Neuronal stem cell (in vitro differentiated cells): ENCODE results near the gene HID1.

Experiments
- DNase-seq: peaks from one replicate; pipeline ENCODE4 v3.0.0-alpha.2; 2013; ENCODE audit warnings: low spot score
- H2AFZ ChIP-seq: one replicate; pipeline ENCODE4 v1.6.1; 2013; ENCODE audit warnings: mild to moderate bottlenecking, low read length, inconsistent platforms
- H2AK5ac ChIP-seq: 2 replicates; pipeline ENCODE4 v1.6.1; 2013; ENCODE audit warnings: low read depth, mild to moderate bottlenecking, inconsistent platforms, low read length, moderate library complexity, mixed read lengths
- H2BK120ac ChIP-seq: 2 replicates; pipeline ENCODE4 v1.6.1; 2013; ENCODE audit warnings: low read depth, mild to moderate bottlenecking, inconsistent platforms, low read length, moderate library complexity, mixed read lengths
- H2BK12ac ChIP-seq: one replicate; pipeline ENCODE4 v1.6.1; 2013; ENCODE audit warnings: low read length, inconsistent platforms
- H2BK15ac ChIP-seq: 2 replicates; pipeline ENCODE4 v1.6.1; 2013; ENCODE audit warnings: mild to moderate bottlenecking, low read length, inconsistent platforms, mixed read lengths
- H2BK5ac ChIP-seq: one replicate; pipeline ENCODE4 v1.6.1; 2013; ENCODE audit warnings: inconsistent platforms, mild to moderate bottlenecking, low read length, moderate library complexity
- H3K14ac ChIP-seq: one replicate; pipeline ENCODE4 v1.6.1; 2013; ENCODE audit warnings: low read length, inconsistent platforms
- H3K18ac ChIP-seq: 2 replicates; pipeline ENCODE4 v1.6.1; 2013; ENCODE audit warnings: low read length, inconsistent platforms
- H3K23ac ChIP-seq: 2 replicates; pipeline ENCODE4 v1.6.1; 2013; ENCODE audit warnings: low read depth, mild to moderate bottlenecking, mixed read lengths, low read length, inconsistent platforms; ENCODE audit not compliant: poor library complexity
- H3K27ac ChIP-seq: replicated peaks from 3 replicates; pipeline ENCODE4 v1.5.1; 2013; ENCODE audit warnings: low read length, inconsistent platforms
- H3K27me3 ChIP-seq, 3 experiments: 2 replicates each; pipeline ENCODE4 v1.6.1; 2013; ENCODE audit warnings: low read length in 3 of 3, mild to moderate bottlenecking in 2 of 3, inconsistent platforms in 1 of 3, low read depth in 1 of 3, mixed read lengths in 1 of 3, moderate library complexity in 1 of 3; ENCODE audit not compliant: control insufficient read depth in 3 of 3, insufficient read depth in 3 of 3
- H3K36me3 ChIP-seq, 2 donors: replicated peaks in 1 of 2; 2 replicates each; pipeline ENCODE4 v1.6.1; 2013; ENCODE audit warnings: low read length in 2 of 2; ENCODE audit not compliant: control insufficient read depth in 2 of 2, insufficient read depth in 2 of 2
- H3K4ac ChIP-seq: 2 replicates; pipeline ENCODE4 v1.6.1; 2013; ENCODE audit warnings: inconsistent platforms, mild to moderate bottlenecking, low read length, moderate library complexity
- H3K4me1 ChIP-seq, 2 donors: 1 replicate in 1 of 2; 2 replicates in 1 of 2; pipeline ENCODE4 v1.6.1; 2013; ENCODE audit warnings: low read length in 2 of 2, low read depth in 1 of 2; ENCODE audit not compliant: control insufficient read depth in 2 of 2, insufficient read depth in 1 of 2
- H3K4me2 ChIP-seq: one replicate; pipeline ENCODE4 v1.6.1; 2013; ENCODE audit warnings: mild to moderate bottlenecking, low read length, inconsistent platforms; ENCODE audit not compliant: insufficient read depth, poor library complexity, severe bottlenecking
- H3K4me3 ChIP-seq, 2 donors: 2 replicates each; pipeline ENCODE4 v1.5.1; 2013; ENCODE audit warnings: low read length in 2 of 2, mild to moderate bottlenecking in 2 of 2, inconsistent platforms in 1 of 2, moderate library complexity in 1 of 2
- H3K79me1 ChIP-seq: one replicate; pipeline ENCODE4 v1.6.1; 2013; ENCODE audit warnings: low read depth, mild to moderate bottlenecking, inconsistent platforms, low read length, moderate library complexity
- H3K9ac ChIP-seq: one replicate; pipeline ENCODE4 v1.6.1; 2013; ENCODE audit warnings: mild to moderate bottlenecking, low read depth, low read length, inconsistent platforms; ENCODE audit not compliant: poor library complexity
- H3K9me3 ChIP-seq, 2 donors: replicated peaks in 1 of 2; 2 replicates each; pipeline versions ENCODE3 to v1.6.1; 2013; ENCODE audit warnings: low read length in 2 of 2, mild to moderate bottlenecking in 2 of 2, inconsistent platforms in 1 of 2, low read depth in 1 of 2, mixed read lengths in 1 of 2, moderate library complexity in 1 of 2; ENCODE audit not compliant: control insufficient read depth in 2 of 2, insufficient read depth in 1 of 2
- H4K8ac ChIP-seq: one replicate; pipeline ENCODE4 v1.6.1; 2013; ENCODE audit warnings: low read depth, mild to moderate bottlenecking, inconsistent platforms, low read length, moderate library complexity
- H4K91ac ChIP-seq: one replicate; pipeline ENCODE4 v1.6.1; 2013; ENCODE audit warnings: low read length, low read depth, mild to moderate bottlenecking, inconsistent platforms; ENCODE audit not compliant: poor library complexity
- WGBS, 2 donors: extraction: QIAGEN DNeasy Blood & Tissue Kit; methylation state at CpG; one replicate each; pipeline ENCODE4 v1.1.7; 2013; ENCODE audit warnings: missing lambda C conversion rate in 2 of 2, mixed read lengths in 1 of 2; ENCODE audit not compliant: insufficient read length in 2 of 2, insufficient replicate concordance in 1 of 2; ENCODE audit errors: extremely low coverage in 2 of 2; 5-methylcytosine and 5-hydroxymethylcytosine counted together

HID1 gene

DNA sequence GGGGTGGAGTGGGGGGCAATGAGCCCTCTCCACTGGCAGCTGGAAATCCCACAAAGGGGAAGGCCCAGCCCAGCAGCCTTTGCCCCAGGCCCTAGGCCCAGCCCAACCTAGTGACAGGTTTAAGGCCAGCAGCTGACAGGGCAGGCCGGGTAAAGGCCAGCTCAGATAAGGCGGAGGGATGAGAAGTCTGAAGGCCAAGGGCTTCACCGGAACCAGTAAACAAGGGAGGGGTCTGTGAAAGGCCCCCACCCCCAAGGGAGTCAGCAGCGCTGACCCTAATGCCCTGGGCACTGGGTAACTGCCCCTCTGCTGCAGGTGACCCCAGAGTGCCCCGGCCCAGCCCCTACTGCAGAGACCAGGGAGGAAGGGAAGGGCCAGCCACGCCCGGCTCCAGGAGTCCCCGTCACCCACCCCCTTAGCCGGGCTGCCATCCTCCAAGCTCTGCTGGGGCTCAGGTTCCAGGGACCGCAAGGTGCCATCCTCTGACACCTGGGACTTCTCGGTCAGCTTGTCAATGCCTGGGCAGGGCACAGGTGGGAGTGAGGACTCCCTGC is 19.3 kb downstream of the HID1 start:
- H3K18ac ChIP-seq = no peak overlapping the region
- H4K8ac ChIP-seq = no peak overlapping the region
- no peaks in the 10 kb centered on the region for H3K9me3 ChIP-seq
- H2BK5ac ChIP-seq = no peak overlapping the region
- no peaks in the 10 kb centered on the region for H3K4me1 ChIP-seq
- H3K9ac ChIP-seq = no peak overlapping the region
- peak overlapping the region; percentile 69 for H3K23ac ChIP-seq
- H3K36me3 ChIP-seq = no peaks in the 10 kb centered on the region
- H4K91ac ChIP-seq = no peak overlapping the region
- no peak overlapping the region for H2AK5ac ChIP-seq
- H2BK15ac ChIP-seq = no peak overlapping the region
- no peak for DNase-seq
- no peak overlapping the region for H3K14ac ChIP-seq
- no peak overlapping the region for H2AFZ ChIP-seq
- H3K27me3 ChIP-seq = peaks cover 0 to 60% (median 2%) of the 10 kb centered on the region in 3 experiments
- H3K4me2 ChIP-seq = no peak overlapping the region
- H3K4ac ChIP-seq = no peak overlapping the region
- no CpG with 5 or more reads among the region's 11 CpGs for WGBS, 2 donors
- H3K79me1 ChIP-seq = no peaks in the 10 kb centered on the region
- H3K27ac ChIP-seq = no peak overlapping the region
- no peak overlapping the region for H3K4me3 ChIP-seq
- H2BK120ac ChIP-seq = no peak overlapping the region
- H2BK12ac ChIP-seq = no peak overlapping the region

DNA sequence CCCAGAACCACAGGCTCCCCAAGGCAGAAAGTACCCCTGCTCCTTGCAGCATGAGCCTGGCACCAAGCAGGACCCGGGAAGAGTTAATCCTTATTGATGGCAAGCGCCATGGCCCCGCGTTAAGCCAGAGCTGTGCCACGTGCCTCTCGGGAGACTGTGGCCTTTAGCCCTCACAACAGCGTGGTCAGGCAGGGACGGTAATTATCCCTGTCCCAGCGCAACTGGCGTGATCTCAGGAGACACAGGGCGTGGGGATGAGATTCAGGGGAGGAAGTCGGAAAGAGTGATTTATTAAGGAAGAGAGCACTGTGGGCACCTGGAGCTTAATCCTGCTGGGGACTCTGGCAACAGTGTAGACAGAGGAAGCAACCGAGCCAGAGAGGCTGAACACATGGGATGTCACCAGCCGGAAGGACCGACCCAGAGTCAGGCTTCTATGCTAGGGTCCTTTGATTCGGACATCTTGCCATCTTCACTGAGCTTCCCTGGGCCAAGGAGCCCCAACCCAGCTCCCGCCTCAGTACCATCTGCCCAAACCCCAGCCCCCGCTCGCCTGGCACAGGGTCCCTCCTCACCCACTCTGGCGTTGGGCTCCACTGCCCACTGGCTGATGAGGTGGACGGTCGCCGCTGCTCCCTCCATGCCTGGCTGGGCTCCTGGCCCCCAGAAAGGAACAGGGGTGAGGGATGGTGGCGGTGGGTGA is 20.0 kb downstream of the HID1 start:
- Histone ChIP-seq H3K14ac (no peak overlapping the region), H3K27me3 (peaks cover 0 to 65% (median 0%) of the 10 kb centered on the region in 3 experiments)
- WGBS, 2 donors = no CpG with 5 or more reads among the region's 24 CpGs

DNA sequence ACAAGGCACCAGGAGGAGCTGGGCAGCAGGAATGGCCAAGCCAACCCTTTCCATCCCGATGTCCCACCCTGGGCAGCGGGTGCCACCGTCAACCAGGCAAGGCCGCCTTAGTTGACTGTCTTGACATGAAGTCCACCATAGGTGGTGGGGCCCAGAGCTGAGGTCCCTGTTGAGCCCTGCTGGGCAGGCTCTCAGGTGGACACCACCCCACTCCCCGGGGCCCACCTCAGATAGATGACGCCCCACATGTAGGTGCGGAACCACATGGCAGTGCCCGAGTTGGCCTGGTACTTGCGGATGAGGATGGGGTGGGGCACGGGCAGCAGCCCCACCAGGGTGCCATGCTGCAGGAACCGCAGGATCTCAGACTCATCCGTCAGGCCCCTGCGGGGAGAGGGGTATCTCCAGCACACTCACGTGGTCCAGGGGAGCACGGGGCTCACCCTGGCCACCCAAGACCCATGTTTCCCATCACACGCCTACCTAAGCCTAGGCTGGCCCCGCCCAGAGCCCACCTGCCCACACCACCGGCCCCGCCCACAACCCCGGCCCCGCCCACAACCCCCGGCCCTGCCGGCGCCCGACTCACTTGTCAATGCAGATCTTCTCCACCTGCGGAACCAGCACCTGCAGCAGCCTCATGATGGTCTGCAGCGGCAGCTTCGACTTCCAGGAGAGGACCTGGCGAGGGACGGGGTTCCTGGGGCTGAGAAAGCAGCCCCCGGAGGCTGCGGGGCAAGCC is 20.7 kb downstream of the HID1 start:
- Histone ChIP-seq H4K91ac (no peak overlapping the region), H3K79me1 (no peaks in the 10 kb centered on the region), H3K4me2 (no peak overlapping the region), H3K4me1 (no peaks in the 10 kb centered on the region), H2BK15ac (no peak overlapping the region), H3K4ac (no peak overlapping the region), H3K27ac (no peak overlapping the region), H3K27me3 (peaks cover 0 to 70% (median 0%) of the 10 kb centered on the region in 3 experiments), H3K9me3 (no peaks in the 10 kb centered on the region), H3K9ac (no peak overlapping the region), H3K36me3 (no peaks in the 10 kb centered on the region), H2BK5ac (no peak overlapping the region), H2AFZ (no peak overlapping the region), H3K18ac (peak overlapping the region; percentile 18), H2BK12ac (no peak overlapping the region), H2AK5ac (peak overlapping the region; percentile 36), H3K14ac (no peak overlapping the region), H3K4me3 (no peak overlapping the region), H2BK120ac (no peak overlapping the region), H4K8ac (no peak overlapping the region), H3K23ac (no peak overlapping the region)
- DNase-seq = no peak
- WGBS, 2 donors = no CpG with 5 or more reads among the region's 32 CpGs

More for the DNA sequence above, 20.0 kb downstream of the HID1 start:
- Histone ChIP-seq H3K18ac (peak overlapping the region; percentile 44), H4K91ac (no peak overlapping the region), H3K9me3 (no peaks in the 10 kb centered on the region), H3K4me2 (no peak overlapping the region), H3K27ac (no peak overlapping the region), H2AK5ac (peak overlapping the region; percentile 36), H2BK5ac (no peak overlapping the region), H3K23ac (peak overlapping the region; percentile 69), H2AFZ (no peak overlapping the region), H3K79me1 (no peaks in the 10 kb centered on the region), H4K8ac (no peak overlapping the region), H3K4me1 (no peaks in the 10 kb centered on the region), H2BK12ac (no peak overlapping the region), H3K9ac (no peak overlapping the region), H3K4me3 (no peak overlapping the region), H3K36me3 (no peaks in the 10 kb centered on the region), H2BK15ac (no peak overlapping the region), H3K4ac (no peak overlapping the region), H2BK120ac (no peak overlapping the region)
- DNase-seq = no peak

DNA sequence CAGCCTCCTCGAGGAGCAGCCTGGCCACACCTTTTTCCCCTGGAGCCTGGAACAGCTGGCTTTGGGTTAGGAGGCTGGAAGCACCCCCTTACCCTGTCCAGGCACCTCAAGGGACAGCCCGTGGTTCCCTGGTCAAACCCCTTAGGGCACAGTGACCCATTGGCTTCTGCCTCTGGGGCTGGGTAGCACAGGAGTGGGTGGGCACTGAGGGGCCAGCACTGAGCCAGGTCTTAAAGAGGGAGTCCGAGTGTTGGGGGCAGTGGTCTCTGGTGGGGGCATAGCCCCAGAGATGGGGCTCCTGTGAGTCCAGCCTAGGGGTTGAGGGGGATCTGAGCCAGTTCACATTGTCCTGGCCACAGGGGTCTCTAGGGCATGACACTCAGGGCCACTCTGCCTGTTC is 21.5 kb downstream of the HID1 start:
- no peak overlapping the region for H2BK120ac ChIP-seq
- no peak for DNase-seq
- H4K91ac ChIP-seq = no peak overlapping the region
- H3K4me1 ChIP-seq = no peaks in the 10 kb centered on the region
- no peak overlapping the region for H2AFZ ChIP-seq
- H2BK5ac ChIP-seq = no peak overlapping the region
- H3K9ac ChIP-seq = no peak overlapping the region
- H3K27ac ChIP-seq = no peak overlapping the region
- peaks cover 0 to 70% (median 0%) of the 10 kb centered on the region in 3 experiments for H3K27me3 ChIP-seq
- no peak overlapping the region for H2BK12ac ChIP-seq
- H3K9me3 ChIP-seq = no peaks in the 10 kb centered on the region
- H3K23ac ChIP-seq = no peak overlapping the region
- H3K79me1 ChIP-seq = no peaks in the 10 kb centered on the region
- no CpG with 5 or more reads among the region's 3 CpGs for WGBS, 2 donors
- H3K4me2 ChIP-seq = no peak overlapping the region
- H3K4ac ChIP-seq = no peak overlapping the region
- H3K18ac ChIP-seq = peak overlapping the region; percentile 8
- H3K14ac ChIP-seq = no peak overlapping the region
- H2AK5ac ChIP-seq = no peak overlapping the region
- no peak overlapping the region for H3K4me3 ChIP-seq
- H2BK15ac ChIP-seq = no peak overlapping the region
- H3K36me3 ChIP-seq = no peaks in the 10 kb centered on the region
- no peak overlapping the region for H4K8ac ChIP-seq
